CD14-positive monocyte (primary cell): ENCODE data around the gene BARX2. TPM values are rescaled to one million over a fixed set of nuclear protein-coding genes. Genes with fewer than 3 reads are reported as not detected.
A peak's percentile ranks its signal among the peaks of the same experiment; 100 is the strongest.

Experiments
- DNase-seq, 3 donors: peaks; one replicate each; pipeline ENCODE4 v3.0.0-alpha.2; 2011 to 2022
- H2AFZ ChIP-seq: 2 replicates; pipeline ENCODE4 v1.6.0; 2012; ENCODE audit warnings: mild to moderate bottlenecking, low read depth, low read length, inconsistent platforms; ENCODE audit not compliant: insufficient read depth, poor library complexity, severe bottlenecking
- H3K27ac ChIP-seq, 2 donors: 1 replicate in 1 of 2; 2 replicates in 1 of 2; pipeline ENCODE4 v1.5.1; 2012 to 2013; ENCODE audit warnings: low read length in 2 of 2, control low read depth in 1 of 2, inconsistent platforms in 1 of 2, low read depth in 1 of 2, mild to moderate bottlenecking in 1 of 2
- H3K27me3 ChIP-seq, 2 donors: one replicate each; pipeline versions ENCODE4 v1.6.0 to v1.6.1; 2011 to 2013; ENCODE audit warnings: low read length in 2 of 2; ENCODE audit not compliant: control insufficient read depth in 2 of 2, insufficient read depth in 2 of 2
- H3K36me3 ChIP-seq, 2 donors: replicated peaks in 1 of 2; 1 replicate in 1 of 2; 2 replicates in 1 of 2; pipeline versions ENCODE4 v1.5.1 to v1.6.1; 2012 to 2013; ENCODE audit warnings: low read length in 2 of 2, control low read depth in 1 of 2, inconsistent platforms in 1 of 2, mild to moderate bottlenecking in 1 of 2; ENCODE audit not compliant: insufficient read depth in 2 of 2, control insufficient read depth in 1 of 2
- H3K4me1 ChIP-seq, 2 donors: 1 replicate in 1 of 2; 2 replicates in 1 of 2; pipeline versions ENCODE4 v1.5.1 to v1.6.1; 2012 to 2013; ENCODE audit warnings: low read length in 2 of 2, control low read depth in 1 of 2, inconsistent platforms in 1 of 2, mild to moderate bottlenecking in 1 of 2, moderate library complexity in 1 of 2; ENCODE audit not compliant: insufficient read depth in 2 of 2, control insufficient read depth in 1 of 2
- H3K4me2 ChIP-seq: replicated peaks from 2 replicates; pipeline ENCODE3; 2012; ENCODE audit warnings: low read length, moderate library complexity, mild to moderate bottlenecking; ENCODE audit not compliant: poor library complexity, severe bottlenecking; ENCODE audit errors: extremely low read depth
- H3K4me3 ChIP-seq, 3 experiments: fragments of 200-600 bp in 1 of 3; sonication (generic) in 1 of 3; replicated peaks in 1 of 3; 1 replicate in 2 of 3; 2 replicates in 1 of 3; pipeline ENCODE4 v1.5.1; 2011 to 2013; ENCODE audit warnings: low read length in 3 of 3, mild to moderate bottlenecking in 3 of 3, control low read depth in 2 of 3, low read depth in 2 of 3, inconsistent platforms in 1 of 3, moderate library complexity in 1 of 3
- H3K79me2 ChIP-seq: 2 replicates; pipeline ENCODE4 v1.6.0; 2012; ENCODE audit warnings: mild to moderate bottlenecking, control low read depth, inconsistent platforms, low read length, moderate library complexity; ENCODE audit not compliant: insufficient read depth
- H3K9ac ChIP-seq: 2 replicates; pipeline ENCODE4 v1.6.0; 2017; ENCODE audit warnings: low read length, mild to moderate bottlenecking; ENCODE audit not compliant: insufficient read depth, poor library complexity, severe bottlenecking
- H3K9me3 ChIP-seq, 2 donors: replicated peaks in 1 of 2; 1 replicate in 1 of 2; 2 replicates in 1 of 2; pipeline versions ENCODE4 v1.5.1 to v1.6.1; 2012 to 2013; ENCODE audit warnings: low read length in 2 of 2, control low read depth in 1 of 2; ENCODE audit not compliant: control insufficient read depth in 1 of 2, insufficient read depth in 1 of 2
- H4K20me1 ChIP-seq: 2 replicates; pipeline ENCODE4 v1.6.0; 2012; ENCODE audit warnings: mild to moderate bottlenecking, low read length, control low read depth, moderate library complexity; ENCODE audit not compliant: insufficient read depth
- H3K27ac Mint-ChIP-seq, 7 donors: one replicate each; pipeline ENCODE4 v1.8.0; 2020; ENCODE audit warnings: mild to moderate bottlenecking in 7 of 7, mixed read lengths in 7 of 7, moderate library complexity in 6 of 7, inconsistent platforms in 2 of 7
- H3K27me3 Mint-ChIP-seq, 3 donors: one replicate each; pipeline ENCODE4 v1.8.0; 2021 to 2022; ENCODE audit warnings: low read depth in 3 of 3, mild to moderate bottlenecking in 3 of 3, mixed read lengths in 3 of 3, moderate library complexity in 3 of 3, inconsistent platforms in 1 of 3
- H3K36me3 Mint-ChIP-seq, 2 donors: one replicate each; pipeline ENCODE4 v1.8.0; 2020; ENCODE audit warnings: mixed read lengths in 2 of 2, inconsistent platforms in 1 of 2, mild to moderate bottlenecking in 1 of 2
- H3K4me1 Mint-ChIP-seq: one replicate; pipeline ENCODE4 v1.8.0; 2020; ENCODE audit warnings: mild to moderate bottlenecking, mixed read lengths
- H3K4me3 Mint-ChIP-seq, 2 donors: one replicate each; pipeline ENCODE4 v1.8.0; 2020; ENCODE audit warnings: mild to moderate bottlenecking in 2 of 2, mixed read lengths in 2 of 2, moderate library complexity in 1 of 2
- H3K9me3 Mint-ChIP-seq, 7 donors: one replicate each; pipeline ENCODE4 v1.8.0; 2020 to 2022; ENCODE audit warnings: mixed read lengths in 7 of 7, mild to moderate bottlenecking in 6 of 7, moderate library complexity in 6 of 7, inconsistent platforms in 2 of 7
- CTCF ChIP-seq: fragments of 200-600 bp; IDR thresholded peaks from one replicate; pipeline ENCODE4 v1.8.0; 2022; ENCODE audit warnings: antibody characterized with exemption, mild to moderate bottlenecking
- WGBS: methylation state at CpG from one replicate; pipeline ENCODE4 v1.1.5; 2013; ENCODE audit warnings: missing lambda C conversion rate; ENCODE audit not compliant: insufficient coverage; 5-methylcytosine and 5-hydroxymethylcytosine counted together
- intact Hi-C, 2 donors: fragments of 100-400 bp; cut with micrococcal nuclease; formaldehyde crosslinking; loops; one replicate each; pipeline versions ENCODE4 v1.15.0 to v1.15.1; 2023
- polyA plus RNA-seq, 3 donors: library from polyadenylated mRNA; depleted of rRNA in 1 of 3; unstranded in 2 of 3; stranded (reverse) in 1 of 3; fragments of 300-500 nt in 2 of 3; fragments of >200 nt in 1 of 3; fragmentation: Illumina TruSeq in 2 of 3; gene quantifications; 1 replicate in 2 of 3; 2 replicates in 1 of 3; pipeline ENCODE4 v1.2.3, GENCODE V29; 2012 to 2021

BARX2 gene
- polyA plus RNA-seq, 3 donors = not detected

- H3K36me3 Mint-ChIP-seq = no peaks in the 10 kb centered on the region
- Histone ChIP-seq H3K4me3 (no peak overlapping the region), H3K4me2 (no peak overlapping the region), H2AFZ (no peak overlapping the region), H3K4me1 (no peaks in the 10 kb centered on the region), H3K9ac (no peak overlapping the region), H3K27me3 (no peaks in the 10 kb centered on the region), H3K79me2 (no peaks in the 10 kb centered on the region), H3K27ac (no peak overlapping the region), H3K9me3 (no peaks in the 10 kb centered on the region), H3K36me3 (no peaks in the 10 kb centered on the region), H4K20me1 (no peaks in the 10 kb centered on the region)
- H3K27ac Mint-ChIP-seq = no peak overlapping the region
- no peaks in the 10 kb centered on the region for H3K4me1 Mint-ChIP-seq
- intact Hi-C loops = no loop called here
- peaks cover 0 to 3% (median 0%) of the 10 kb centered on the region in 3 donors for H3K27me3 Mint-ChIP-seq
- H3K9me3 Mint-ChIP-seq = peaks cover 0 to 4% (median 0%) of the 10 kb centered on the region in 7 donors
- H3K4me3 Mint-ChIP-seq = no peak overlapping the region
- no peak for DNase-seq
- no CpG with 5 or more reads among the region's 3 CpGs for WGBS
- TF ChIP-seq CTCF = no peak
Measured at GRCh38 chr11:129458278-129458677, 82.6 kb downstream of the BARX2 start.

- DNase-seq = no peak
- Histone ChIP-seq H3K4me2 (no peak overlapping the region), H3K9ac (no peak overlapping the region), H3K4me3 (no peak overlapping the region), H3K4me1 (no peaks in the 10 kb centered on the region), H3K27ac (no peak overlapping the region), H3K9me3 (no peaks in the 10 kb centered on the region), H3K79me2 (no peaks in the 10 kb centered on the region), H2AFZ (no peak overlapping the region), H3K27me3 (no peaks in the 10 kb centered on the region), H3K36me3 (no peaks in the 10 kb centered on the region), H4K20me1 (no peaks in the 10 kb centered on the region)
- Mint-ChIP-seq H3K36me3 (no peaks in the 10 kb centered on the region), H3K4me1 (no peaks in the 10 kb centered on the region), H3K4me3 (no peak overlapping the region), H3K27ac (peak overlapping the region in 1 of 7 donors; percentile 15), H3K9me3 (peaks cover 0 to 4% (median 2%) of the 10 kb centered on the region in 7 donors), H3K27me3 (peaks cover 0 to 3% (median 0%) of the 10 kb centered on the region in 3 donors)
- 34% methylated on average over 12 of the region's 13 CpGs for WGBS
- TF ChIP-seq CTCF = no peak
- intact Hi-C loops = no loop called here
Measured at GRCh38 chr11:129458756-129459535, 83.3 kb downstream of the BARX2 start.
